HG03571 (cell line): ENCODE results near the gene ABCG1.

Source experiments
- ATAC-seq: cut with Tn5 transposase; IDR thresholded peaks from one replicate; pipeline ENCODE4 v1.9.1; 2021; ENCODE audit not compliant: unreplicated experiment

Gene ABCG1

GRCh38 chr21:42266971-42267556 is 48.1 kb downstream of the ABCG1 start:
- no peak for ATAC-seq

- ATAC-seq, result no peak
Observed at GRCh38 chr21:42269386-42269785, 50.4 kb downstream of the ABCG1 start.

- ATAC-seq, result no peak
Observed at GRCh38 chr21:42271065-42271464, 52.1 kb downstream of the ABCG1 start.

- no peak for ATAC-seq
Observed at GRCh38 chr21:42272109-42272962, 53.4 kb downstream of the ABCG1 start.

GRCh38 chr21:42272984-42273600 is 54.2 kb downstream of the ABCG1 start:
- no peak for ATAC-seq

- no peak for ATAC-seq
Observed at GRCh38 chr21:42276076-42276475, 57.1 kb downstream of the ABCG1 start.

- no peak for ATAC-seq
Observed at GRCh38 chr21:42276526-42277154, 57.7 kb downstream of the ABCG1 start.

GRCh38 chr21:42277593-42277992 is 58.7 kb downstream of the ABCG1 start:
- ATAC-seq, result no peak

- no peak for ATAC-seq
Observed at GRCh38 chr21:42278451-42279149, 59.7 kb downstream of the ABCG1 start.

GRCh38 chr21:42279341-42279871 is 60.5 kb downstream of the ABCG1 start:
- ATAC-seq, result no peak

- no peak for ATAC-seq
Observed at GRCh38 chr21:42279888-42280287, 60.9 kb downstream of the ABCG1 start.

- ATAC-seq, result no peak
Observed at GRCh38 chr21:42280356-42281180, 61.6 kb downstream of the ABCG1 start.

GRCh38 chr21:42281181-42281680 is 62.3 kb downstream of the ABCG1 start:
- ATAC-seq, result no peak

- no peak for ATAC-seq
Observed at GRCh38 chr21:42282021-42282420, 63.1 kb downstream of the ABCG1 start.

- no peak for ATAC-seq
Observed at GRCh38 chr21:42282715-42283114, 63.8 kb downstream of the ABCG1 start.

GRCh38 chr21:42285569-42286245 is 66.8 kb downstream of the ABCG1 start:
- no peak for ATAC-seq

- no peak for ATAC-seq
Observed at GRCh38 chr21:42286416-42286815, 67.5 kb downstream of the ABCG1 start.

- no peak for ATAC-seq
Observed at GRCh38 chr21:42287193-42288083, 68.5 kb downstream of the ABCG1 start.
